IMR-90 (cell line): ENCODE measurements around the gene MTCP1. TPM values are rescaled to one million over a fixed set of nuclear protein-coding genes. Genes with fewer than 3 reads are reported as not detected.

Experiments used
- ATAC-seq: fragments of 200-7000 bp; cut with Tn5 transposase; 2 replicates; pipeline ENCODE4 v1.9.1; 2020; ENCODE audit warnings: low read depth, mild to moderate bottlenecking, moderate library complexity
- BruUV-seq: library from RNA; stranded (reverse); fragments of 400-500 nt; replicated peaks from 2 replicates; lab custom pipeline; 2021; lab: Mats Ljungman, UMichigan
- CTCF ChIA-PET: fragments of 300-600 bp; formaldehyde crosslinking; extraction: SDS; loops from one replicate; lab custom pipeline; 2021; ENCODE audit warnings: antibody characterized with exemption; lab: Yijun Ruan, JAX
- POLR2A ChIA-PET: fragments of 300-600 bp; sonication (Branson Sonifier 250); formaldehyde crosslinking; loops from one replicate; lab custom pipeline; 2022; ENCODE audit warnings: antibody characterized with exemption; ENCODE audit not compliant: unreplicated experiment; lab: Charles Lee
- DNase-seq: peaks from one replicate; pipeline ENCODE4 v3.0.0; 2013
- H2AFZ ChIP-seq: replicated peaks from 2 replicates; pipeline ENCODE3; 2013; ENCODE audit warnings: low read length, mild to moderate bottlenecking; ENCODE audit not compliant: poor library complexity
- H2AK5ac ChIP-seq: 2 replicates; pipeline ENCODE4 v1.6.1; 2013; ENCODE audit warnings: low read depth, low read length, inconsistent platforms
- H2AK9ac ChIP-seq: replicated peaks from 2 replicates; pipeline ENCODE3; 2013; ENCODE audit warnings: mild to moderate bottlenecking, low read depth, low read length, moderate library complexity; ENCODE audit not compliant: poor library complexity
- H2BK120ac ChIP-seq: 2 replicates; pipeline ENCODE4 v1.6.1; 2013; ENCODE audit warnings: low read depth, low read length, inconsistent platforms
- H2BK15ac ChIP-seq: 3 replicates; pipeline ENCODE4 v1.6.1; 2013; ENCODE audit warnings: low read depth, low read length, inconsistent platforms
- H2BK20ac ChIP-seq: 2 replicates; pipeline ENCODE4 v1.6.1; 2013; ENCODE audit warnings: low read depth, mild to moderate bottlenecking, inconsistent platforms, low read length, moderate library complexity
- H2BK5ac ChIP-seq: 2 replicates; pipeline ENCODE4 v1.6.1; 2013; ENCODE audit warnings: mild to moderate bottlenecking, low read depth, low read length, inconsistent platforms; ENCODE audit not compliant: poor library complexity, severe bottlenecking
- H3K14ac ChIP-seq: replicated peaks from 2 replicates; pipeline ENCODE4 v1.6.1; 2013; ENCODE audit warnings: low read depth, low read length, inconsistent platforms
- H3K18ac ChIP-seq: 2 replicates; pipeline ENCODE4 v1.6.1; 2013; ENCODE audit warnings: low read depth, low read length, control low read depth
- H3K23ac ChIP-seq: 2 replicates; pipeline ENCODE4 v1.6.1; 2013; ENCODE audit warnings: low read depth, low read length, inconsistent platforms
- H3K27ac ChIP-seq: 2 replicates; pipeline ENCODE4 v1.5.1; 2013; ENCODE audit warnings: mild to moderate bottlenecking, control low read depth, low read length; ENCODE audit not compliant: insufficient read depth
- H3K27me3 ChIP-seq: 2 replicates; pipeline ENCODE4 v1.6.1; 2013; ENCODE audit warnings: low read length; ENCODE audit not compliant: control insufficient read depth, insufficient read depth
- H3K36me3 ChIP-seq: 2 replicates; pipeline ENCODE4 v1.6.1; 2013; ENCODE audit warnings: low read length, mixed read lengths; ENCODE audit not compliant: control insufficient read depth, insufficient read depth
- H3K4ac ChIP-seq: 2 replicates; pipeline ENCODE4 v1.6.1; 2013; ENCODE audit warnings: low read depth, low read length, inconsistent platforms
- H3K4me1 ChIP-seq: 2 replicates; pipeline ENCODE4 v1.6.1; 2013; ENCODE audit warnings: low read length, mixed read lengths; ENCODE audit not compliant: control insufficient read depth, insufficient read depth
- H3K4me2 ChIP-seq: 2 replicates; pipeline ENCODE4 v1.6.1; 2013; ENCODE audit warnings: low read depth, mild to moderate bottlenecking, control low read depth, low read length, moderate library complexity
- H3K4me3 ChIP-seq: 2 replicates; pipeline ENCODE4 v1.5.1; 2013; ENCODE audit warnings: low read depth, mild to moderate bottlenecking, control low read depth, low read length, moderate library complexity; ENCODE audit not compliant: insufficient read depth
- H3K56ac ChIP-seq: 2 replicates; pipeline ENCODE4 v1.6.1; 2013; ENCODE audit warnings: low read length, inconsistent platforms; ENCODE audit not compliant: insufficient read depth; ENCODE audit errors: extremely low read depth
- H3K79me1 ChIP-seq, 2 experiments: 2 replicates each; pipeline ENCODE4 v1.6.1; 2013; ENCODE audit warnings: low read length in 2 of 2, inconsistent platforms in 1 of 2, low read depth in 1 of 2
- H3K9ac ChIP-seq: 2 replicates; pipeline ENCODE4 v1.6.1; 2013; ENCODE audit warnings: low read depth, low read length, control low read depth
- H3K9me1 ChIP-seq: 2 replicates; pipeline ENCODE4 v1.6.1; 2013; ENCODE audit warnings: low read length, inconsistent platforms; ENCODE audit not compliant: insufficient read depth
- H3K9me3 ChIP-seq: 2 replicates; pipeline ENCODE4 v1.6.1; 2013; ENCODE audit warnings: low read length; ENCODE audit not compliant: control insufficient read depth, insufficient read depth
- H4K20me1 ChIP-seq: 2 replicates; pipeline ENCODE4 v1.6.1; 2013; ENCODE audit warnings: low read length, inconsistent platforms; ENCODE audit not compliant: insufficient read depth
- H4K5ac ChIP-seq: 2 replicates; pipeline ENCODE4 v1.6.1; 2013; ENCODE audit warnings: mild to moderate bottlenecking, low read depth, low read length, control low read depth
- H4K8ac ChIP-seq, 2 experiments: 2 replicates each; pipeline ENCODE4 v1.6.1; 2013; ENCODE audit warnings: low read depth in 2 of 2, low read length in 2 of 2, control low read depth in 1 of 2, inconsistent platforms in 1 of 2
- H4K91ac ChIP-seq: 2 replicates; pipeline ENCODE4 v1.6.1; 2013; ENCODE audit warnings: low read depth, low read length, inconsistent platforms; ENCODE audit not compliant: insufficient read depth
- BHLHE40 ChIP-seq: fragments of 150-350 bp; IDR thresholded peaks from 2 replicates; pipeline ENCODE4 v1.6.1; 2016; ENCODE audit warnings: mild to moderate bottlenecking, low read depth, low read length
- CEBPB ChIP-seq: IDR thresholded peaks from 2 replicates; pipeline ENCODE4 v1.6.1; 2012; ENCODE audit warnings: low read depth, low read length, improper control_type of control experiment
- CHD1 ChIP-seq: IDR thresholded peaks from 2 replicates; pipeline ENCODE4 v1.6.1; 2012; ENCODE audit warnings: low read depth, low read length, improper control_type of control experiment
- CTCF ChIP-seq: conservative IDR thresholded peaks from 2 replicates; pipeline ENCODE4 v1.5.1; 2012; ENCODE audit warnings: mild to moderate bottlenecking, low read depth, low read length, improper control_type of control experiment
- ELK1 ChIP-seq: fragments of 150-350 bp; IDR thresholded peaks from 2 replicates; pipeline ENCODE4 v1.6.1; 2016; ENCODE audit warnings: low read depth, mild to moderate bottlenecking, low read length, moderate library complexity, borderline replicate concordance
- FOS ChIP-seq: fragments of 150-350 bp; IDR thresholded peaks from 2 replicates; pipeline ENCODE4 v1.6.1; 2016; ENCODE audit warnings: low read depth, low read length
- MAFK ChIP-seq: IDR thresholded peaks from 2 replicates; pipeline ENCODE4 v1.6.1; 2012; ENCODE audit warnings: low read depth, low read length, improper control_type of control experiment
- MAZ ChIP-seq: IDR thresholded peaks from 2 replicates; pipeline ENCODE4 v1.6.1; 2012; ENCODE audit warnings: low read depth, mild to moderate bottlenecking, low read length, improper control_type of control experiment, moderate library complexity, borderline replicate concordance
- MXI1 ChIP-seq: IDR thresholded peaks from 2 replicates; pipeline ENCODE4 v1.6.1; 2012; ENCODE audit warnings: low read depth, mild to moderate bottlenecking, low read length, moderate library complexity, borderline replicate concordance
- NFE2L2 ChIP-seq: fragments of 150-350 bp; IDR thresholded peaks from 2 replicates; pipeline ENCODE4 v1.6.1; 2016; ENCODE audit warnings: low read depth, mild to moderate bottlenecking, low read length
- POLR2A ChIP-seq: IDR thresholded peaks from 2 replicates; pipeline ENCODE4 v1.6.1; 2012; ENCODE audit warnings: mild to moderate bottlenecking, low read depth, low read length
- RAD21 ChIP-seq: IDR thresholded peaks from 2 replicates; pipeline ENCODE4 v1.6.1; 2012; ENCODE audit warnings: low read length, improper control_type of control experiment
- RCOR1 ChIP-seq: IDR thresholded peaks from 2 replicates; pipeline ENCODE4 v1.6.1; 2012; ENCODE audit warnings: mild to moderate bottlenecking, low read length, improper control_type of control experiment; ENCODE audit not compliant: insufficient replicate concordance
- RFX5 ChIP-seq: IDR thresholded peaks from 2 replicates; pipeline ENCODE4 v1.8.0; 2012; ENCODE audit warnings: low read depth, mild to moderate bottlenecking, low read length, moderate library complexity
- SMC3 ChIP-seq: fragments of 150-350 bp; IDR thresholded peaks from 2 replicates; pipeline ENCODE4 v1.6.1; 2016; ENCODE audit warnings: low read depth, mild to moderate bottlenecking, antibody characterized with exemption, low read length, moderate library complexity
- USF2 ChIP-seq: fragments of 150-350 bp; IDR thresholded peaks from 2 replicates; pipeline ENCODE4 v1.6.1; 2017; ENCODE audit warnings: mild to moderate bottlenecking, antibody characterized with exemption, low read length, low read depth
- WGBS, 2 experiments: methylation state at CpG; one replicate each; pipeline versions ENCODE4 v1.1.5 to v1.1.7; 2013; ENCODE audit warnings: missing lambda C conversion rate in 2 of 2; ENCODE audit not compliant: insufficient read length in 1 of 2; ENCODE audit errors: extremely low coverage in 2 of 2; 5-methylcytosine and 5-hydroxymethylcytosine counted together
- dilution Hi-C: fragments of 300-500 bp; cut with HindIII; formaldehyde crosslinking; loops from one replicate; pipeline ENCODE4 v1.14.3; 2018; ENCODE audit warnings: low sequenced_read_pairs; ENCODE audit not compliant: unreplicated experiment
- in situ Hi-C: fragments of 300-500 bp; cut with MboI; formaldehyde crosslinking; loops from 3 replicates; pipeline ENCODE4 v1.14.3; 2019; ENCODE audit warnings: low sequenced_read_pairs, inconsistent platforms, mixed read lengths
- intact Hi-C: fragments of 100-400 bp; cut with micrococcal nuclease; formaldehyde crosslinking; loops from 2 replicates; pipeline ENCODE4 v1.10.0; 2022
- polyA plus RNA-seq, 3 experiments: library from polyadenylated mRNA; depleted of rRNA; stranded (reverse); fragments of >200 nt; gene quantifications; 2 replicates each; pipeline ENCODE4 v1.2.3, GENCODE V29; 2012; ENCODE audit warnings: low replicate concordance in 1 of 3
- total RNA-seq: library from RNA; depleted of rRNA; stranded (reverse); fragments of >200 nt; gene quantifications from 2 replicates; pipeline ENCODE4 v1.2.3, GENCODE V29; 2012

The MTCP1 gene
- total and polyA plus RNA-seq, 2 of the 4 experiments (the other 2 are of a cell fraction): 0.54 to 4.2 TPM

- CTCF ChIA-PET: interaction anchor here (1.5 kb wide), 1 partner anchor 21 kb away, joined by 5 read pairs; no protein-coding TSS in a partner anchor
- Histone ChIP-seq H3K9me1 (no peaks in the 10 kb centered on the region), H2AFZ (no peak overlapping the region), H3K9ac (peak overlapping the region; percentile 59; the same call in 1 of the 2 replicates), H3K14ac (no peak overlapping the region), H3K27me3 (no peaks in the 10 kb centered on the region; the same call in 1 of the 2 replicates), H3K23ac (no peak overlapping the region), H3K4me1 (no peaks in the 10 kb centered on the region), H3K27ac (no peak overlapping the region), H2BK120ac (no peak overlapping the region), H4K8ac (no peak overlapping the region), H3K18ac (no peak overlapping the region), H3K4me3 (no peak overlapping the region), H2AK5ac (no peak overlapping the region), H2BK15ac (no peak overlapping the region), H4K20me1 (no peaks in the 10 kb centered on the region), H3K56ac (no peak overlapping the region), H3K4me2 (peak overlapping the region; percentile 89; the same call in 1 of the 2 replicates), H4K91ac (no peak overlapping the region), H2BK20ac (no peak overlapping the region), H3K36me3 (no peaks in the 10 kb centered on the region), H3K4ac (no peak overlapping the region), H3K79me1 (peaks cover 0 to 7% of the 10 kb centered on the region in 2 experiments; a peak in 2 of 4 replicates), H4K5ac (no peak overlapping the region), H2AK9ac (no peak overlapping the region), H3K9me3 (no peaks in the 10 kb centered on the region), H2BK5ac (no peak overlapping the region)
- no TSS peak for BruUV-seq
- TF ChIP-seq USF2 (no peak), ELK1 (no peak), CHD1 (no peak), RFX5 (no peak), CEBPB (no peak), MAZ (no peak), FOS (no peak), MXI1 (no peak), SMC3 (no peak), RAD21 (no peak), NFE2L2 (no peak), RCOR1 (no peak), POLR2A (no peak), BHLHE40 (no peak), MAFK (no peak), CTCF (no peak)
- no peak for ATAC-seq
- in situ Hi-C loops: no loop called here
- dilution Hi-C loops: no loop called here
- DNase-seq: no peak
- POLR2A ChIA-PET: no interaction called here
- intact Hi-C loops: no loop called here
- WGBS, 2 experiments: no CpG with 5 or more reads among the region's 3 CpGs
Observed at GRCh38 chrX:155028129-155028528, 42.8 kb downstream of the MTCP1 start.
